ENCODE results near the gene IPO11.

GRCh38 chr5:62585751-62586150 is 173.2 kb downstream of the IPO11 start:
- TF ChIP-seq CTCF (conservative IDR thresholded peaks at IDR 0.05) (no peak), ZFX (IDR thresholded peaks at IDR 0.05) (no peak)
